DMS 273 (cell line): ENCODE measurements around the gene ABCA3.
A peak's percentile ranks its signal among the peaks of the same experiment; 100 is the strongest.

ENCODE experiments used
- DNase-seq: peaks from one replicate; lab custom pipeline; 2025; ENCODE audit not compliant: unreplicated experiment; lab: John Stamatoyannopoulos, UW

Gene ABCA3

DNA sequence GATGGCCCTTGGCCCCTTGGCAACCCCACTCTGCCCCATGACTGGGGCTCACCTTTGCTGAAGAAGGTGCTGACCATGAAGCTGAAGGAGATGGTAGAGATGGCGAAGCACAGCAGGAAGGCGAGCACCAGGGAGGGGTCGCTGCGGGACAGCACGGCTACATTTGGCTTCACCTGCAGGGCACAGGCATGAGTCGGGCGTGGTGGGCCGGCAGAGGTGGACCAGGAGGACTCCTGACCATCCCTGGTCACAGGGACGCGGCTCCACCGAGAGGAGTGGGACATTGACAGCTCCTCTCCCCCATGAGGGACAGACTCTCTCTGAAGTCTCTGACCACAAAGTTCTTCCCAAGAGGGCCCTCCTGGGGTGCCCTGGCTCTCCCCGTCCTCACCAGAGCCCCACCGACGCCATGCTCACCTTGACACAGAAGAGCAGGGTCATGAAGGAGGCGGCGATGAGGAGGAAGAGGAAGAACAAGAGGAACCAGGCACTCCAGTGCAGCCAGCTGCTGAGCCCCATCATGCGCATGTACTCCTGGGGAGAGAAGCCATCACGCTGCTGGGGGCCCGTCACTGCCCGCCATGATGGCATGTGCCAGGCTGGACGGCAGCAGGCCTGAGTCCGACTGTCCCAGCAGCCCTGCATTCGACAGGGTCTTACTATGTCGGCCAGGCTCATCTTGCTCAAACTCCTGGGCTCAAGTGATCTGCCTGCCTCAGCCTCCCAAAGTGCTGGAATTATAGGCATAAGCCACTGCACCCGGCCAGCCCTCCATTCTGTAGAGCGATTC, 23.1 kb downstream of the ABCA3 start:
- no peak for DNase-seq

- DNase-seq, result no peak
These were observed 32.2 kb downstream of the ABCA3 start for GRCh38 chr16:2308089-2308962.

DNA sequence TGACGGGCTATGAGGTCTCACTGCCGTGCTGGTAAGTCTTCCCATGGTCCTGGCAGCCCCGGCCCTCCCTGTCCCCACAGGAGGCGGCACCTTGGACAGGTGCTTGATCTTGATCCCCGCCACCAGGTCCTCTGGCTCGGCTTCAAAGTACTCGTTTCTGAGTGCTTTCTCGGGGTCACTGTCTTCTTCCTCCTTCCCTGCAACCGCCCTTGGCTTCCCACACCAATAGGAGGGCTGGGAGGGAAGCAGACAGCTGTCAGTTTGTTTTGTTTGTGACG, 40.7 kb downstream of the ABCA3 start:
- DNase-seq, result no peak

DNA sequence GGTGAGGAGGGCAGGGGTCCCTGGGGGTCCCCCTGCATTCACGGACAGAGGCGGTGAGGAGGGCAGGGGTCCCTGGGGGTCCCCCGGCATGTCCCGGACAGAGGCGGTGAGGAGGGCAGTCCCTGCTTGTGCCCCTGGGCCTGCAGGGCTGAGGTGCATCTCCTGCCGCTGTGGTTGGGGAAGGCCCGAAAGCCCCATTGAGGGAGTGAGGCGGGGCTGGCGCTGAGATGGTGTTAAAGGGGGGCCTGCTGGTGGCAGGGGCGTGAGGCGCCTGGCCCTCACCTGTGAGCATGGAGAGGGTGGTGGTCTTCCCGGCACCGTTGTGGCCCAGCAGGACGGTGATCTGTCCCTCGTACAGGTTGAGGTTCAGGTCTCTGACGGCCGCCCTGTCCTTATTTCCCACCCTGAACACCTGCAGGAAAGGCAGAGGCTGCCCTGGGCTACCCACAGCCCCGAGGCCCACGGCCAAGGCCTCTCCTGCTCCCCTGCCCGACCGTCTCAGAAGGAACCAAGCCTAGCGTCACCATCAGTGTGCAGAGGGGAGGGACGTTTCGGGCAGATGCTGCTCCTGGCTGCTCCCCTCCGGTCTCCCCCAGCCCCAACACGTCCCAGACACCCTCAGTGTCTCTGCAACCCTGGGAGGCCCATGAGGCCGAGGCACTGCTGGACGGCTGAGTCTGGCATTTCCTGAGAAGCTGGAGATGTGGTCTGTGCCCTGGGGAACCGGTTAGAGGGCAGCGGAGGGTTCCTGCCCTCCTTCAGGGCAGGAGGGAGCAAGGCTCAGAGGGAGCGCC, 41.2 kb downstream of the ABCA3 start:
- no peak for DNase-seq

GRCh38 chr16:2298621-2299020, 41.9 kb downstream of the ABCA3 start:
- no peak for DNase-seq

DNA sequence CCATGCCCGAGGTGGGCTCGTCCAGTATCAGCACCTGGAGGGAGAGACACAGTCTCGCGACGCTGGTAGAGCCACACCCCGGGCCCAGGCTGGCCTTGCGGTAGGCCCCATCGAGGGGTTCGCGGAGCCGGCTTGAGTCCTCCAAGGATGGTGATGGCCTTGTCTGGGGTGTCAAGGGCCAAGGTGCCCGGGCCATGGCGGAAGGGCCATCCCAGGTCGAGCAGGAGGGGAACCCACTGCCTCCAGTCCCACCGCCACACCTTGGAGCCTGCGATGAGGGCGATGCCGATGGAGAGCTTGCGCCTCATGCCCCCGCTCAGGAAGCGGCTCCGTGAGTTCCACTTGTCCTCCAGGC, 43.0 kb downstream of the ABCA3 start:
- no peak for DNase-seq

DNA sequence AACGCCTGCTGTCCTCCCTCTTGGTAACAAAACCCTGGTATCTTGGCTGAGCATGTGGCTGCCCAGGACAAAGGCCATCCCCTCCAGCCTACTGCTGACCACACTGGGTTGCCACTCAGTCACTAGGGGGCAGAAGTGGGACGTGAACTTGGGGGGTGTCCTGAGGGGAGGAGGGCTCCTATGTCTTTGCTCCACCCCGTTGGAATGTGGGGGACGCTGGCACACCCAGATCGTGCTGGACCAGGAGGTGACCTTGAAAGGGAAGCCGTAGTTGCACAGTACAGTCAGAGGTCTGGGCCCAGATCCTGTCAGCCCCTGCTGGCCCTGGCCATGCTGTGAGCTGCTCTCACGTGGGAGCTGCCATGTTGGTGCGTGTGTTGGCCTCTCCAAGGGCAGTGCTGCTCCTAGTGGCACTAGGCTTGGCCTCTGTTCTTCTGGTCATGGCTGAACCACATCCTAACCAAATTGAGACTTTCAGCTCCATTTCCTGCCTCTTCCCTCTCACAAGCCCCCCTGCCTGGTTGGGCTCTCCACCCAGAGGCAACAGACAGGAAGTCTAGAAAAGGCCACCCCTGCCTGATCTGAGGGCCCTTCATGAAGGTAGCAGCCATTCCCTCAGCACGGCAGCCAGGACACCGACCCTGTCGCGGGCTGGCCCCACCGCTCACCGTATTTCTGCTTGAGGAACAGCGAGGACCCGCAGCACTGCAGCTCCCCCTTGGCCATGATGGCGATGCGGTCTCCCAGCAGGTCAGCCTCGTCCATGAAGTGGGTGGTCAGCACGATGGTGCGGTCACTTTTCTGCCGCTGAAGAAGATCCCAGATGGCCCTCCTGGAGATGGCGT, 43.6 kb downstream of the ABCA3 start:
- peak; percentile 39 for DNase-seq

- DNase-seq, result no peak
These were observed 45.3 kb downstream of the ABCA3 start for GRCh38 chr16:2295056-2295798.

- DNase-seq, result no peak
These were observed 48.3 kb downstream of the ABCA3 start for GRCh38 chr16:2292221-2292620.

- no peak for DNase-seq
These were observed 51.2 kb downstream of the ABCA3 start for GRCh38 chr16:2289282-2289681.

DNA sequence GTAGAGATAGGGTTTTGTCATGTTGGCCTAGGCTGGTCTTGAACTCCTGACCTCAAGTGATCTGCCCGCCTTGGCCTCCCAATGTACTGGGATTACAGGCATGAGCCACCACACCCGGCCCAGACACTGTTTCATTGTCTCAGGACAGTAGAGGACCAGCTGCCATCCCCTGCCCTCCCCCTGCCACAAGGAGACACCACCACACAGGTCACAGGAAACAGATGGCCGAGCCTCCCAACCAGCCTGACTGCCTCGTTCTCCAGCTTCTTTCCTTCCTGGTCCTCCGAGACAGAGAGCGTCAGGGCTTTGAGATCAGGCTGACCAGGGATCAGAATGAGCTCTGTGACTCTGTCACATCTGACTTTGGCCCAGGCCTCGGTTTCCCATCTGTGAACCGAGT, 51.8 kb downstream of the ABCA3 start:
- DNase-seq, result peak; percentile 51

DNA sequence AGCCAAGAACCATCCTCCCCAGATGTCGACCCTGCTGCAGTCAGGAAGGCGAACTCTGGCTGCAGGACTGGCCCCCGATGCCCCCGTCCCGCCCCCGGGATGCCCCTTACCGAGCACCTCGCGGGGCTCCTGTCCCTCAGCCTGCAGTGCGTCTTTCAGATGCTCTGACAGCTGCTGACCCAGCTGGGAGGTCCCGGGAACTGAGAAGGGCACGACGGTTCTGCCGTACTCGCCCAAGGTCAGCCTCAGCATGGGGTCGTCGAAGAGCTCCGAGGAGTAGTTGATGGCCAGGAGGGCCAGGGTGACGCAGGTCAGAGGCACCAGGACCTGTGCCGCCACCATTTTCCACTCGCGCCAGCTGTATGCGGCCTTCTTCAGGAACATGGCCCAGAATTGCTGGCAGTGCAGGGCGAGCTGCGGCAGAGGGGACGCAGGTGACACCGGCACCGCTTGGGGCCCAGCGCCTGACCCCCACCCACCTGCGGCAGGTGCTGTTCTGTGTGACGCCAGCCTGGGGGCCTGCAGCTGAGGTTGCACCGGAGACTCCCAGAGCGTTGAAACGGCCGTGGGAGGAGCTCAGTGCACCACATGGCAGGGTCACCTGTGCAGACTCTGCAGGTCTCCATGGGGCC, 52.5 kb downstream of the ABCA3 start:
- no peak for DNase-seq

GRCh38 chr16:2286550-2286949, 54.0 kb downstream of the ABCA3 start:
- DNase-seq, result no peak

GRCh38 chr16:2285731-2286191, 54.8 kb downstream of the ABCA3 start:
- no peak for DNase-seq

DNA sequence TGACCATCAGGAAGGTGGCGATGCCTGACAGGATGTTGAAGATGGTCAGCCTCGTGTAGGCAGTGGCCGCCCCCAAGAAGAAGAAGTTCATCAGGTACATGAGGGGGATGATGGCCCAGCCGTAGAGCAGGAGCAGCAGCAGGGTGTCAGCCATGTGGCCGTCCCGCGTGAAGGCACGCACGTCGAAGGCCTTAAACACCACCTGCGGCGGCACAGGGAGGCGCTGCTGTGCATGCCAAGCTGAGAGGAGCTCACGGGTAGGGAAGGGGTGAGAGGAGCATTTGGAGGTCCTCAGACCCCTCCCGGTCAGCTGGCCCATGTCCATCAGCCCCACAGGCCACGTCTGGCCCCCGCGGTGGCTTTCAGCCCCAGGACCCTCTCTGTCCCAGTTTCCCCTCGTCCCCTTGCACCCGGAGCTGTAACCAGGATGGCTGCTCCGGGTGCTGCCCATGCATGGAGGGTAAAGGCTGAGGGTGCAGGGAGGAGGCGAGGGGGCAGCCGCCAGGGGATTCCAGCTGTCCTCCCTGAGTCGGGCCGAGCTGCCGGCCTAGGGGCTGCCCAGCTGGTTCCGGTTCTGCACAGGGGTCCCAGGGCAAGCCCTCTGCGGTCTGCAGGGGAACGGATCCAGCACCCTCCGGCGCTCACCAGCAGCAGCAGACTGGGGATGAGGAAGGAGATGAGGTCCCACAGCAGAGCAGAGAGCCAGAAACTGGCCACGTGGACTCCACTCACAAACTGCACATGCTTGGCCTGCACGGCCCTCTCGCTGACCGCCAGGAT, 55.5 kb downstream of the ABCA3 start:
- DNase-seq, result no peak

DNA sequence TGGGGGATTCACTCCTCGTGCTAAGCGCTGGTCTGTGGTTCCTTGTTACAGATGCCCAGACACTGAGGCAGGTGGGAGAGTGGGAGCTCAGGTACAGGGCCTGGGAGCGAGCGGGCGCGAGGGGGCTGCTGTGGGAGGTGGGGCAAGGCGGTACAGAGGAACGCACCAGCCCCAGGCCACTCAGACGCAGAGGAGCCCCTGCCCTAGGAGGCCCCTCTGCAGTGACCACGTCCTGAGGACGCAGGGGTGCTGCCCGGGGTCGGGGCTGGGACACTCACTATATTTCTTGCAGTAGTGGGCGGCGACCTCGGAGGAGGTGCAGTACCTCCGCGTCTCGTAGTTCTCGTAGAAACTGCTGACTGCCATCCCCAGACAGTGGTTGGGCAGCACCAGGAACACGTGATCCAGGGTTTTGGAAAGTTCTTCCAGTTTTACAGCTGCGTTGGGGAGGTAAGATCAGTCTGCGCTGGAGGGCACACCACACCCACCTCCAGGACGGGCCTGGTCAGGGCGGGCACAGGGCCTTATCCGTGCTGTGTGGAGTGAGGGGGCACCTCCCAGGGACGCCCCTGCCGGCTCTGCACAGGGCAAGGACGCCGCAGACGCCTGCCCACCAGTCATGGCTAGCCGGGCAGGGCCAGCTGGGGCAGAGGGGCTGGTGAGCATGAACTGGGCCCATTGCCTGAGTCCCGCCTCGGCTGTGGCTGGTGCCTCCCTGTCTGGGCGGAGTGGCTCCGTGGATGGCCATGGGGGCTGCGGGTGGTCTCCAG, 56.3 kb downstream of the ABCA3 start:
- DNase-seq, result no peak

DNA sequence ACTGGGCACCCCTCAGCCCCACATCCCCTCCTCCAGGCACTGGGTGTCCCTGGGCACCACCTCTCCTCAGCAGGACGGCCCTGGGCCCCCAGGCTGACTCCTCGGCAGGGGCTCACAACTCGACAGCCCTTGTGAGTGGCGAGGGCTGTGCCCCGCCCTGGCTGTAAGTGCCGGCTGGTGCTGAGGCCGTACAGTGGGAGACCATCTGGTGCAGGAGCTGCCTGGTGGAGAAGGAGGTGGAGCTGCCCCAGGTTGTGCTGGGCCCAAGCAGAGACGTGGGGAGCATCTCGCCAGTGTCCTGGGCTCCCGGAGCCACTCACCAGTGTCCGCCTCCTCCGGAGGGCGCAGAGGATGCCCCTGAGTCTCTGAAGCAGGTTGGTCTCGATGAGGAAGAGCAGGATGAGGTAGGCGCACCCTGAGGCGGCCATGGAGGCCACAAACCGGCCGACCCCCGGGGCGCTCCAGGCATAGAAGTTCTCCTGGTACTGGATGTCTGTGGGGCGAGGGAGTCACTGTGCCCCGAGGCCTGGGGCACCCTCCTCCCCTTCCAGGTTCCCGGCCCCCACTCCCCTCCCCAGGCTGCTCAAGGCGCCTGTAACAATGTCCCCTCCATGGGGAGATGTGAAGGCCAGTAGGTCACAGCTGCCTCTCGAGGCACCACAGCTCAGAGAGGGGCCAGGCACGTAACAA, 57.5 kb downstream of the ABCA3 start:
- DNase-seq, result peak; percentile 93

- DNase-seq, result no peak
These were observed 58.3 kb downstream of the ABCA3 start for GRCh38 chr16:2282262-2282661.
